ENCODE measurements around the gene STMND1. TPM values are rescaled to one million over a fixed set of nuclear protein-coding genes. Genes with fewer than 3 reads are reported as not detected.
"Not testable (repeated sequence)": the region's sequence is repeated elsewhere in the genome, so short reads cannot be mapped to it uniquely, and the experiment has no call there.

Gene STMND1
- total RNA-seq, 3 donors from 2014 or later (not counting 1 experiment from before 2014, with no cell fraction given): not detected

GRCh38 chr6:17062871-17063440 lies 38.9 kb upstream of the STMND1 start:
- Histone ChIP-seq H3K9me3 (ENCODE audit: control insufficient read depth, insufficient read depth, low read length) (no peaks in the 10 kb centered on the region), H3K4me1 (ENCODE audit: control insufficient read depth, insufficient read depth, low read length) (no peaks in the 10 kb centered on the region), H3K36me3 (ENCODE audit: control insufficient read depth, insufficient read depth, low read length) (no peaks in the 10 kb centered on the region), H3K4me3 (ENCODE audit: low read length) (no peak overlapping the region), H3K27ac (ENCODE audit: low read length) (no peak overlapping the region), H3K27me3 (ENCODE audit: control insufficient read depth, insufficient read depth, low read length) (peaks cover 3% of the 10 kb centered on the region)
- intact Hi-C loops (cut with micrococcal nuclease): no loop called here
- Mint-ChIP-seq H3K36me3 (no peaks in the 10 kb centered on the region), H3K4me1 (no peaks in the 10 kb centered on the region), H3K9me3 (no peaks in the 10 kb centered on the region), H3K4me3 (no peak overlapping the region), H3K27ac (no peak overlapping the region), H3K27me3 (ENCODE audit: low read depth in 2 of 2) (peaks cover 38 to 50% of the 10 kb centered on the region in 2 donors)
- DNase-seq (no peak), ATAC-seq (no peak)
- TF ChIP-seq CTCF (IDR thresholded peaks at IDR 0.05): no peak

GRCh38 chr6:17064975-17065374 lies 36.9 kb upstream of the STMND1 start:
- no peak overlapping the region for H3K27ac ChIP-seq (ENCODE audit: low read length)
- no peaks in the 10 kb centered on the region for H3K36me3 ChIP-seq (ENCODE audit: control insufficient read depth, insufficient read depth, low read length)
- no peaks in the 10 kb centered on the region for H3K4me1 Mint-ChIP-seq
- H3K27me3 Mint-ChIP-seq (ENCODE audit: low read depth in 2 of 2): peaks cover 37 to 50% of the 10 kb centered on the region in 2 donors
- peaks cover 3% of the 10 kb centered on the region for H3K27me3 ChIP-seq (ENCODE audit: control insufficient read depth, insufficient read depth, low read length)
- H3K4me3 ChIP-seq (ENCODE audit: low read length): no peak overlapping the region
- no peak for TF ChIP-seq CTCF (IDR thresholded peaks at IDR 0.05)
- no peak overlapping the region for H3K4me3 Mint-ChIP-seq
- H3K9me3 Mint-ChIP-seq: peaks cover 0 to 6% of the 10 kb centered on the region in 2 donors
- no peaks in the 10 kb centered on the region for H3K36me3 Mint-ChIP-seq
- intact Hi-C loops (cut with micrococcal nuclease): no loop called here
- H3K27ac Mint-ChIP-seq: no peak overlapping the region
- no peaks in the 10 kb centered on the region for H3K9me3 ChIP-seq (ENCODE audit: control insufficient read depth, insufficient read depth, low read length)
- ATAC-seq: no peak
- no peaks in the 10 kb centered on the region for H3K4me1 ChIP-seq (ENCODE audit: control insufficient read depth, insufficient read depth, low read length)
- no peak for DNase-seq

GRCh38 chr6:17066610-17067009 lies 35.2 kb upstream of the STMND1 start:
- no peak for TF ChIP-seq CTCF (IDR thresholded peaks at IDR 0.05)
- peaks cover 3% of the 10 kb centered on the region for H3K27me3 ChIP-seq (ENCODE audit: control insufficient read depth, insufficient read depth, low read length)
- no peaks in the 10 kb centered on the region for H3K4me1 ChIP-seq (ENCODE audit: control insufficient read depth, insufficient read depth, low read length)
- DNase-seq: no peak
- no peak overlapping the region for H3K4me3 Mint-ChIP-seq
- H3K27ac ChIP-seq (ENCODE audit: low read length): no peak overlapping the region
- intact Hi-C loops (cut with micrococcal nuclease): no loop called here
- H3K9me3 Mint-ChIP-seq: peaks cover 0 to 6% of the 10 kb centered on the region in 2 donors
- no peak overlapping the region for H3K27ac Mint-ChIP-seq
- no peaks in the 10 kb centered on the region for H3K4me1 Mint-ChIP-seq
- no peak for ATAC-seq
- no peaks in the 10 kb centered on the region for H3K9me3 ChIP-seq (ENCODE audit: control insufficient read depth, insufficient read depth, low read length)
- H3K36me3 ChIP-seq (ENCODE audit: control insufficient read depth, insufficient read depth, low read length): no peaks in the 10 kb centered on the region
- H3K27me3 Mint-ChIP-seq (ENCODE audit: low read depth in 2 of 2): peaks cover 37 to 52% of the 10 kb centered on the region in 2 donors
- WGBS (ENCODE audit: insufficient coverage): 78% methylated on average over 5 of the region's 6 CpGs
- H3K36me3 Mint-ChIP-seq: no peaks in the 10 kb centered on the region
- H3K4me3 ChIP-seq (ENCODE audit: low read length): no peak overlapping the region

GRCh38 chr6:17068972-17069371 lies 32.9 kb upstream of the STMND1 start:
- ATAC-seq; H3K9me3 Mint-ChIP-seq; H3K4me3 Mint-ChIP-seq; H3K27ac ChIP-seq (ENCODE audit: low read length); H3K36me3 Mint-ChIP-seq; H3K9me3 ChIP-seq (ENCODE audit: control insufficient read depth, insufficient read depth, low read length); H3K4me1 ChIP-seq (ENCODE audit: control insufficient read depth, insufficient read depth, low read length); H3K4me1 Mint-ChIP-seq; intact Hi-C loops (cut with micrococcal nuclease); H3K36me3 ChIP-seq (ENCODE audit: control insufficient read depth, insufficient read depth, low read length); H3K4me3 ChIP-seq (ENCODE audit: low read length); DNase-seq; H3K27me3 ChIP-seq (ENCODE audit: control insufficient read depth, insufficient read depth, low read length); H3K27ac Mint-ChIP-seq: not testable (repeated sequence)
- peaks cover 38 to 49% of the 10 kb centered on the region in 2 donors for H3K27me3 Mint-ChIP-seq (ENCODE audit: low read depth in 2 of 2)

GRCh38 chr6:17070400-17070799 lies 31.4 kb upstream of the STMND1 start:
- DNase-seq; H3K4me3 ChIP-seq (ENCODE audit: low read length); H3K9me3 Mint-ChIP-seq; ATAC-seq; H3K27me3 ChIP-seq (ENCODE audit: control insufficient read depth, insufficient read depth, low read length); H3K36me3 Mint-ChIP-seq; intact Hi-C loops (cut with micrococcal nuclease); H3K4me1 ChIP-seq (ENCODE audit: control insufficient read depth, insufficient read depth, low read length); H3K27ac Mint-ChIP-seq; H3K4me1 Mint-ChIP-seq; H3K9me3 ChIP-seq (ENCODE audit: control insufficient read depth, insufficient read depth, low read length); H3K36me3 ChIP-seq (ENCODE audit: control insufficient read depth, insufficient read depth, low read length); H3K4me3 Mint-ChIP-seq; H3K27ac ChIP-seq (ENCODE audit: low read length): not testable (repeated sequence)
- peaks cover 37 to 43% of the 10 kb centered on the region in 2 donors for H3K27me3 Mint-ChIP-seq (ENCODE audit: low read depth in 2 of 2)
- WGBS (ENCODE audit: insufficient coverage): 78% methylated on average over 2 of the region's 2 CpGs

GRCh38 chr6:17073596-17073995 lies 28.3 kb upstream of the STMND1 start:
- H3K4me1 Mint-ChIP-seq; ATAC-seq; H3K27me3 ChIP-seq (ENCODE audit: control insufficient read depth, insufficient read depth, low read length); H3K27ac ChIP-seq (ENCODE audit: low read length); H3K4me3 ChIP-seq (ENCODE audit: low read length); intact Hi-C loops (cut with micrococcal nuclease); H3K4me3 Mint-ChIP-seq; DNase-seq; H3K36me3 Mint-ChIP-seq; H3K27ac Mint-ChIP-seq; H3K36me3 ChIP-seq (ENCODE audit: control insufficient read depth, insufficient read depth, low read length); H3K9me3 Mint-ChIP-seq; H3K4me1 ChIP-seq (ENCODE audit: control insufficient read depth, insufficient read depth, low read length); H3K9me3 ChIP-seq (ENCODE audit: control insufficient read depth, insufficient read depth, low read length): not testable (repeated sequence)
- WGBS (ENCODE audit: insufficient coverage): 85% methylated on average over 2 of the region's 2 CpGs
- peaks cover 27 to 39% of the 10 kb centered on the region in 2 donors for H3K27me3 Mint-ChIP-seq (ENCODE audit: low read depth in 2 of 2)
